Ovary (tissue), 9 donors: ENCODE data around the gene PARM1. TPM values are rescaled to one million over a fixed set of nuclear protein-coding genes. Genes with fewer than 3 reads are reported as not detected.

Experiments
- DNase-seq, 5 donors: peaks; one replicate each; pipeline ENCODE4 v3.0.0-alpha.2; 2019 to 2020
- H3K27ac ChIP-seq, 2 donors: fragments of 200-600 bp; one replicate each; pipeline versions ENCODE4 v1.5.1 to v1.8.0; 2019 to 2022
- H3K27me3 ChIP-seq: fragments of 200-600 bp; one replicate; pipeline ENCODE4 v1.8.0; 2022
- H3K36me3 ChIP-seq: fragments of 200-600 bp; sonication (generic); one replicate; pipeline ENCODE4 v1.5.1; 2019
- H3K4me1 ChIP-seq: one replicate; pipeline ENCODE4 v1.8.1; 2013; ENCODE audit warnings: mild to moderate bottlenecking, moderate library complexity; ENCODE audit not compliant: insufficient read depth
- H3K4me3 ChIP-seq: fragments of 200-600 bp; sonication (generic); one replicate; pipeline ENCODE4 v1.5.1; 2017
- H3K9me3 ChIP-seq, 2 donors: fragments of 200-600 bp in 1 of 2; sonication (generic) in 1 of 2; one replicate each; pipeline versions ENCODE4 v1.5.1 to v1.8.1; 2013 to 2019; ENCODE audit warnings: mild to moderate bottlenecking in 1 of 2, moderate library complexity in 1 of 2
- CTCF ChIP-seq, 3 donors: fragments of 450-650 bp in 2 of 3; fragments of 200-600 bp in 1 of 3; IDR thresholded peaks; one replicate each; pipeline versions ENCODE4 v1.5.1 to v1.8.0; 2016 to 2022; ENCODE audit warnings: antibody characterized with exemption in 3 of 3, mild to moderate bottlenecking in 1 of 3
- EP300 ChIP-seq: sonication (generic); formaldehyde crosslinking; IDR thresholded peaks from one replicate; pipeline ENCODE4 v1.6.1; 2017; ENCODE audit warnings: antibody characterized with exemption
- POLR2A ChIP-seq: fragments of 450-650 bp; IDR thresholded peaks from one replicate; pipeline ENCODE4 v1.6.1; 2017; ENCODE audit warnings: antibody characterized with exemption, mild to moderate bottlenecking, moderate library complexity
- WGBS, 3 donors: extraction: QIAGEN DNeasy Blood & Tissue Kit in 1 of 3; methylation state at CpG; one replicate each; pipeline versions ENCODE4 v1.1.5 to v1.1.7; 2013 to 2017; 5-methylcytosine and 5-hydroxymethylcytosine counted together
- intact Hi-C, 4 donors: fragments of 100-400 bp; cut with DNase I; formaldehyde crosslinking; loops; one replicate each; pipeline versions ENCODE4 v1.11.0 to v1.15.1; 2022 to 2023
- polyA plus RNA-seq, 2 donors: library from polyadenylated mRNA; stranded (reverse); fragments of 200-250 nt in 1 of 2; fragments of 350-450 nt in 1 of 2; fragmentation: Illumina TruSeq in 1 of 2; extraction: RNeasy Lipid Tissue Mini Kit (QIAGEN cat#74804) in 1 of 2; gene quantifications; one replicate each; pipeline ENCODE4 v1.2.3, GENCODE V29; 2013 to 2014
- total RNA-seq, 7 donors: library from RNA; depleted of rRNA in 2 of 7; stranded (reverse); fragments of >200 nt in 2 of 7; fragmentation: NEBNext Ultra II Directional in 3 of 7; extraction: Animal tissue kit (Norgen Biotek cat#: 25700) in 3 of 7; gene quantifications; one replicate each; pipeline versions ENCODE4 v1.1.0 to v1.2.4, GENCODE V29; 2016 to 2023
- donor health status: DM: no; HTN: no; CAD: no; lungs with moderate emphysema.
- donor health status: DM: no; HTN: no; CAD: no.
- donor health status: Bipolar disorder and iron deficiency.
- donor health status: DM: yes; HTN: yes; CAD: no.
- donor health status: DM: no; HTN: no; CAD: no.
- donor health status: DM: yes; HTN: yes; CAD: no.

Gene PARM1
- total and polyA plus RNA-seq, 9 donors = 1.9 to 90.1 (median 12.6) TPM

GRCh38 chr4:75071317-75071716 is 138.4 kb downstream of the PARM1 start:
- TF ChIP-seq CTCF (IDR thresholded peaks at IDR 0.05) = no peak
- no peak for TF ChIP-seq POLR2A
- TF ChIP-seq EP300 = no peak
- WGBS, 3 donors = 62 to 68% (median 64%) methylated on average over 4 of the region's 4 CpGs
- intact Hi-C loops = no loop called here
- Histone ChIP-seq H3K36me3 (no peaks in the 10 kb centered on the region), H3K4me1 (no peaks in the 10 kb centered on the region), H3K9me3 (no peaks in the 10 kb centered on the region), H3K27ac (no peak overlapping the region), H3K4me3 (no peak overlapping the region), H3K27me3 (no peaks in the 10 kb centered on the region)
- DNase-seq = no peak

- DNase-seq = no peak
- intact Hi-C loops = no loop called here
- H3K27me3 ChIP-seq = no peaks in the 10 kb centered on the region
- TF ChIP-seq CTCF (IDR thresholded peaks at IDR 0.05) (no peak), EP300 (no peak), POLR2A (no peak)
- H3K9me3 ChIP-seq = no peaks in the 10 kb centered on the region
- H3K27ac ChIP-seq = no peak overlapping the region
- WGBS, 3 donors = 85 to 95% (median 88%) methylated on average over 2 of the region's 2 CpGs
- H3K36me3 ChIP-seq = no peaks in the 10 kb centered on the region
- H3K4me3 ChIP-seq = no peak overlapping the region
- H3K4me1 ChIP-seq = no peaks in the 10 kb centered on the region
Measured at GRCh38 chr4:75080888-75081287, 148.0 kb downstream of the PARM1 start.

GRCh38 chr4:75081561-75081960 is 148.6 kb downstream of the PARM1 start:
- H3K9me3 ChIP-seq = no peaks in the 10 kb centered on the region
- no peaks in the 10 kb centered on the region for H3K4me1 ChIP-seq
- no peak for TF ChIP-seq CTCF (IDR thresholded peaks at IDR 0.05)
- no peak for TF ChIP-seq EP300
- no peak for TF ChIP-seq POLR2A
- H3K36me3 ChIP-seq = no peaks in the 10 kb centered on the region
- intact Hi-C loops = no loop called here
- no peaks in the 10 kb centered on the region for H3K27me3 ChIP-seq
- WGBS, 3 donors = 72 to 89% (median 77%) methylated on average over 1 of the region's 1 CpG
- H3K27ac ChIP-seq = no peak overlapping the region
- no peak overlapping the region for H3K4me3 ChIP-seq
- DNase-seq = no peak

DNA sequence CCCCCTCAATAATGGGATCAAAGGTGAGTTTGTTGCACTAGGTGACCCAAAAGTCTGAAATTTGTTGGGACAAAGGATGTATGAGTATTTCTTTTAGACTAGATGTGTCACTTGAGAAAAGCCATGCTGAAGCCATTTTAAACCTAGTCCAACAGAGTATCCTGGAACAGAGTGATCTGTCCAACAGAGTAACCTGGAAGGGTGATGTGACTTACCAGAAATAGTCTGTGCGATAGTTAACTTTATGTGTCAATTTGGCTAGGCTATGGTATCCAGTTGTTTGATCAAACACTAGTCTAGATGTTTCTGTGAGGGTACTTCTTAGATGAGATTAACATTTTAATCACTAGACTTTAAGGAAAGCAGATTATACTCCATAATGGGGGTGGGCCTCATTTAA is 154.5 kb downstream of the PARM1 start:
- Histone ChIP-seq H3K4me3 (no peak overlapping the region), H3K36me3 (no peaks in the 10 kb centered on the region), H3K27ac (no peak overlapping the region), H3K27me3 (no peaks in the 10 kb centered on the region), H3K4me1 (no peaks in the 10 kb centered on the region), H3K9me3 (no peaks in the 10 kb centered on the region)
- TF ChIP-seq CTCF (IDR thresholded peaks at IDR 0.05) = no peak
- TF ChIP-seq POLR2A = no peak
- no peak for TF ChIP-seq EP300
- DNase-seq = no peak
- intact Hi-C loops = no loop called here
- 89 to 100% (median 95%) methylated on average over 1 of the region's 1 CpG for WGBS, 3 donors

DNA sequence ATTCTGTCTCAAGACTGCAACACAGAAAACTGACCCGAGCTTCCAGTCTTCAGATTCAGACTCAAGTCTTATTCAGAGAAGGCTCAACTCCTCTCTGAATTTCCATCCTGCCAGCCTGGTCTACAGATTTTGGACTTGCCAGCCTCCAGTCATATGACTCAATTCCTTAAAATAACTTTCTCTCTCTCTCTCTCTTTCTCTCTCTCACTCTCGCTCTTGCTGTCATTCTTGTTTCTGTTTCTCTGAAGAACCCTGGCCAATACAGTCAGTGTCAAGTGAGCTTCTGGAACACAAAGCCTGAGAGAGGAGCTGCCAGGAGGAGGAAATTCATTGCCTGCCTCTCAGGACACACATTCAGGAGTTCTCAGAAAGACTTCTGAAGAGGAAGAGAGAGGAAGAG is 154.9 kb downstream of the PARM1 start:
- Histone ChIP-seq H3K27ac (no peak overlapping the region), H3K4me3 (no peak overlapping the region), H3K4me1 (no peaks in the 10 kb centered on the region), H3K9me3 (no peaks in the 10 kb centered on the region), H3K27me3 (no peaks in the 10 kb centered on the region), H3K36me3 (no peaks in the 10 kb centered on the region)
- WGBS, 3 donors = 69 to 78% (median 75%) methylated on average over 2 of the region's 2 CpGs
- TF ChIP-seq CTCF (IDR thresholded peaks at IDR 0.05) (no peak), POLR2A (no peak), EP300 (no peak)
- intact Hi-C loops = no loop called here
- DNase-seq = no peak
